ENCODE results near the gene SLC22A2.

DNA sequence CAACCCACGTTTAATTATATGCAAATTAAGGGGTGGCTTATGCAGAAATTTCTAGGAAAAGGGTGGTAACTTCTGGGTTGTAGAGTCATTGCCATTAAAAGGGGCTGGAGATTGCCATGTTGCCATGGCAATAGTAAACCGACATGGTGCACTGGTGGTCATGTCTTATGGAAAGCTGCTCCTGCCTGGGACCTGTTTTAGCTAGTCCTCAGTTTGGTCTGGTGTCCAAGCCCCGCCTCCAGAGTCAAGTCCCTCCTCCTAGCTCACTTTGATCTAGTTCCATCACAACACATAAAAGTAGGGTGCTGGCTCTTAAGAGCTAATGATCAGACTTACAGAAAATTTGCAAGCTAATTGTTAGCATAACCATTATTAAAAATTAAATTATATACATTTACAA lies 5.3 kb downstream of the SLC22A2 start:
- no peak for TF ChIP-seq CREB1 (IDR thresholded peaks at IDR 0.05)
- TF ChIP-seq CREB1 (CRISPR knock-in tag; IDR thresholded peaks at IDR 0.05), result no peak
- TF ChIP-seq RFX5 (IDR thresholded peaks at IDR 0.05; ENCODE audit: low read depth, low read length), result no peak
- TF ChIP-seq, protein P1, sequence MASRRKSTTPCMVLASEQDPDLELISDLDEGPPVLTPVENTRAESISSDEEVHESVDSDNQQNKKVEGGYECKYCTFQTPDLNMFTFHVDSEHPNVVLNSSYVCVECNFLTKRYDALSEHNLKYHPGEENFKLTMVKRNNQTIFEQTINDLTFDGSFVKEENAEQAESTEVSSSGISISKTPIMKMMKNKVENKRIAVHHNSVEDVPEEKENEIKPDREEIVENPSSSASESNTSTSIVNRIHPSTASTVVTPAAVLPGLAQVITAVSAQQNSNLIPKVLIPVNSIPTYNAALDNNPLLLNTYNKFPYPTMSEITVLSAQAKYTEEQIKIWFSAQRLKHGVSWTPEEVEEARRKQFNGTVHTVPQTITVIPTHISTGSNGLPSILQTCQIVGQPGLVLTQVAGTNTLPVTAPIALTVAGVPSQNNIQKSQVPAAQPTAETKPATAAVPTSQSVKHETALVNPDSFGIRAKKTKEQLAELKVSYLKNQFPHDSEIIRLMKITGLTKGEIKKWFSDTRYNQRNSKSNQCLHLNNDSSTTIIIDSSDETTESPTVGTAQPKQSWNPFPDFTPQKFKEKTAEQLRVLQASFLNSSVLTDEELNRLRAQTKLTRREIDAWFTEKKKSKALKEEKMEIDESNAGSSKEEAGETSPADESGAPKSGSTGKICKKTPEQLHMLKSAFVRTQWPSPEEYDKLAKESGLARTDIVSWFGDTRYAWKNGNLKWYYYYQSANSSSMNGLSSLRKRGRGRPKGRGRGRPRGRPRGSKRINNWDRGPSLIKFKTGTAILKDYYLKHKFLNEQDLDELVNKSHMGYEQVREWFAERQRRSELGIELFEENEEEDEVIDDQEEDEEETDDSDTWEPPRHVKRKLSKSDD (conservative IDR thresholded peaks at IDR 0.05; ENCODE audit: low read length), result no peak
- no peak for TF ChIP-seq MXI1 (IDR thresholded peaks at IDR 0.05; ENCODE audit: low read depth, low read length)
- TF ChIP-seq, protein P2, sequence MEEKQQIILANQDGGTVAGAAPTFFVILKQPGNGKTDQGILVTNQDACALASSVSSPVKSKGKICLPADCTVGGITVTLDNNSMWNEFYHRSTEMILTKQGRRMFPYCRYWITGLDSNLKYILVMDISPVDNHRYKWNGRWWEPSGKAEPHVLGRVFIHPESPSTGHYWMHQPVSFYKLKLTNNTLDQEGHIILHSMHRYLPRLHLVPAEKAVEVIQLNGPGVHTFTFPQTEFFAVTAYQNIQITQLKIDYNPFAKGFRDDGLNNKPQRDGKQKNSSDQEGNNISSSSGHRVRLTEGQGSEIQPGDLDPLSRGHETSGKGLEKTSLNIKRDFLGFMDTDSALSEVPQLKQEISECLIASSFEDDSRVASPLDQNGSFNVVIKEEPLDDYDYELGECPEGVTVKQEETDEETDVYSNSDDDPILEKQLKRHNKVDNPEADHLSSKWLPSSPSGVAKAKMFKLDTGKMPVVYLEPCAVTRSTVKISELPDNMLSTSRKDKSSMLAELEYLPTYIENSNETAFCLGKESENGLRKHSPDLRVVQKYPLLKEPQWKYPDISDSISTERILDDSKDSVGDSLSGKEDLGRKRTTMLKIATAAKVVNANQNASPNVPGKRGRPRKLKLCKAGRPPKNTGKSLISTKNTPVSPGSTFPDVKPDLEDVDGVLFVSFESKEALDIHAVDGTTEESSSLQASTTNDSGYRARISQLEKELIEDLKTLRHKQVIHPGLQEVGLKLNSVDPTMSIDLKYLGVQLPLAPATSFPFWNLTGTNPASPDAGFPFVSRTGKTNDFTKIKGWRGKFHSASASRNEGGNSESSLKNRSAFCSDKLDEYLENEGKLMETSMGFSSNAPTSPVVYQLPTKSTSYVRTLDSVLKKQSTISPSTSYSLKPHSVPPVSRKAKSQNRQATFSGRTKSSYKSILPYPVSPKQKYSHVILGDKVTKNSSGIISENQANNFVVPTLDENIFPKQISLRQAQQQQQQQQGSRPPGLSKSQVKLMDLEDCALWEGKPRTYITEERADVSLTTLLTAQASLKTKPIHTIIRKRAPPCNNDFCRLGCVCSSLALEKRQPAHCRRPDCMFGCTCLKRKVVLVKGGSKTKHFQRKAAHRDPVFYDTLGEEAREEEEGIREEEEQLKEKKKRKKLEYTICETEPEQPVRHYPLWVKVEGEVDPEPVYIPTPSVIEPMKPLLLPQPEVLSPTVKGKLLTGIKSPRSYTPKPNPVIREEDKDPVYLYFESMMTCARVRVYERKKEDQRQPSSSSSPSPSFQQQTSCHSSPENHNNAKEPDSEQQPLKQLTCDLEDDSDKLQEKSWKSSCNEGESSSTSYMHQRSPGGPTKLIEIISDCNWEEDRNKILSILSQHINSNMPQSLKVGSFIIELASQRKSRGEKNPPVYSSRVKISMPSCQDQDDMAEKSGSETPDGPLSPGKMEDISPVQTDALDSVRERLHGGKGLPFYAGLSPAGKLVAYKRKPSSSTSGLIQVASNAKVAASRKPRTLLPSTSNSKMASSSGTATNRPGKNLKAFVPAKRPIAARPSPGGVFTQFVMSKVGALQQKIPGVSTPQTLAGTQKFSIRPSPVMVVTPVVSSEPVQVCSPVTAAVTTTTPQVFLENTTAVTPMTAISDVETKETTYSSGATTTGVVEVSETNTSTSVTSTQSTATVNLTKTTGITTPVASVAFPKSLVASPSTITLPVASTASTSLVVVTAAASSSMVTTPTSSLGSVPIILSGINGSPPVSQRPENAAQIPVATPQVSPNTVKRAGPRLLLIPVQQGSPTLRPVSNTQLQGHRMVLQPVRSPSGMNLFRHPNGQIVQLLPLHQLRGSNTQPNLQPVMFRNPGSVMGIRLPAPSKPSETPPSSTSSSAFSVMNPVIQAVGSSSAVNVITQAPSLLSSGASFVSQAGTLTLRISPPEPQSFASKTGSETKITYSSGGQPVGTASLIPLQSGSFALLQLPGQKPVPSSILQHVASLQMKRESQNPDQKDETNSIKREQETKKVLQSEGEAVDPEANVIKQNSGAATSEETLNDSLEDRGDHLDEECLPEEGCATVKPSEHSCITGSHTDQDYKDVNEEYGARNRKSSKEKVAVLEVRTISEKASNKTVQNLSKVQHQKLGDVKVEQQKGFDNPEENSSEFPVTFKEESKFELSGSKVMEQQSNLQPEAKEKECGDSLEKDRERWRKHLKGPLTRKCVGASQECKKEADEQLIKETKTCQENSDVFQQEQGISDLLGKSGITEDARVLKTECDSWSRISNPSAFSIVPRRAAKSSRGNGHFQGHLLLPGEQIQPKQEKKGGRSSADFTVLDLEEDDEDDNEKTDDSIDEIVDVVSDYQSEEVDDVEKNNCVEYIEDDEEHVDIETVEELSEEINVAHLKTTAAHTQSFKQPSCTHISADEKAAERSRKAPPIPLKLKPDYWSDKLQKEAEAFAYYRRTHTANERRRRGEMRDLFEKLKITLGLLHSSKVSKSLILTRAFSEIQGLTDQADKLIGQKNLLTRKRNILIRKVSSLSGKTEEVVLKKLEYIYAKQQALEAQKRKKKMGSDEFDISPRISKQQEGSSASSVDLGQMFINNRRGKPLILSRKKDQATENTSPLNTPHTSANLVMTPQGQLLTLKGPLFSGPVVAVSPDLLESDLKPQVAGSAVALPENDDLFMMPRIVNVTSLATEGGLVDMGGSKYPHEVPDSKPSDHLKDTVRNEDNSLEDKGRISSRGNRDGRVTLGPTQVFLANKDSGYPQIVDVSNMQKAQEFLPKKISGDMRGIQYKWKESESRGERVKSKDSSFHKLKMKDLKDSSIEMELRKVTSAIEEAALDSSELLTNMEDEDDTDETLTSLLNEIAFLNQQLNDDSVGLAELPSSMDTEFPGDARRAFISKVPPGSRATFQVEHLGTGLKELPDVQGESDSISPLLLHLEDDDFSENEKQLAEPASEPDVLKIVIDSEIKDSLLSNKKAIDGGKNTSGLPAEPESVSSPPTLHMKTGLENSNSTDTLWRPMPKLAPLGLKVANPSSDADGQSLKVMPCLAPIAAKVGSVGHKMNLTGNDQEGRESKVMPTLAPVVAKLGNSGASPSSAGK (IDR thresholded peaks at IDR 0.05), result no peak
- no peak for TF ChIP-seq JUNB (CRISPR knock-in tag; conservative IDR thresholded peaks at IDR 0.05)
- TF ChIP-seq, protein P3, sequence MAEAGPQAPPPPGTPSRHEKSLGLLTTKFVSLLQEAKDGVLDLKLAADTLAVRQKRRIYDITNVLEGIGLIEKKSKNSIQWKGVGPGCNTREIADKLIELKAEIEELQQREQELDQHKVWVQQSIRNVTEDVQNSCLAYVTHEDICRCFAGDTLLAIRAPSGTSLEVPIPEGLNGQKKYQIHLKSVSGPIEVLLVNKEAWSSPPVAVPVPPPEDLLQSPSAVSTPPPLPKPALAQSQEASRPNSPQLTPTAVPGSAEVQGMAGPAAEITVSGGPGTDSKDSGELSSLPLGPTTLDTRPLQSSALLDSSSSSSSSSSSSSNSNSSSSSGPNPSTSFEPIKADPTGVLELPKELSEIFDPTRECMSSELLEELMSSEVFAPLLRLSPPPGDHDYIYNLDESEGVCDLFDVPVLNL (CRISPR knock-in tag; IDR thresholded peaks at IDR 0.05; ENCODE audit: low read depth), result no peak
- no peak for TF ChIP-seq KDM1A (IDR thresholded peaks at IDR 0.05)
- TF ChIP-seq, protein P4, sequence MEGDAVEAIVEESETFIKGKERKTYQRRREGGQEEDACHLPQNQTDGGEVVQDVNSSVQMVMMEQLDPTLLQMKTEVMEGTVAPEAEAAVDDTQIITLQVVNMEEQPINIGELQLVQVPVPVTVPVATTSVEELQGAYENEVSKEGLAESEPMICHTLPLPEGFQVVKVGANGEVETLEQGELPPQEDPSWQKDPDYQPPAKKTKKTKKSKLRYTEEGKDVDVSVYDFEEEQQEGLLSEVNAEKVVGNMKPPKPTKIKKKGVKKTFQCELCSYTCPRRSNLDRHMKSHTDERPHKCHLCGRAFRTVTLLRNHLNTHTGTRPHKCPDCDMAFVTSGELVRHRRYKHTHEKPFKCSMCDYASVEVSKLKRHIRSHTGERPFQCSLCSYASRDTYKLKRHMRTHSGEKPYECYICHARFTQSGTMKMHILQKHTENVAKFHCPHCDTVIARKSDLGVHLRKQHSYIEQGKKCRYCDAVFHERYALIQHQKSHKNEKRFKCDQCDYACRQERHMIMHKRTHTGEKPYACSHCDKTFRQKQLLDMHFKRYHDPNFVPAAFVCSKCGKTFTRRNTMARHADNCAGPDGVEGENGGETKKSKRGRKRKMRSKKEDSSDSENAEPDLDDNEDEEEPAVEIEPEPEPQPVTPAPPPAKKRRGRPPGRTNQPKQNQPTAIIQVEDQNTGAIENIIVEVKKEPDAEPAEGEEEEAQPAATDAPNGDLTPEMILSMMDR (IDR thresholded peaks at IDR 0.05 in 2 of 3, conservative IDR thresholded peaks at IDR 0.05 in 1 of 3; ENCODE audit: insufficient read depth in 2 of 3, low read depth in 1 of 3, low read length in 3 of 3), result no peak
- TF ChIP-seq FOXJ3 (CRISPR knock-in tag; IDR thresholded peaks at IDR 0.05), result no peak

Data from K562 (cell line).